Endothelial cell of umbilical vein (primary cell): ENCODE data around the gene PRR11. TPM values are rescaled to one million over a fixed set of nuclear protein-coding genes. Genes with fewer than 3 reads are reported as not detected.

Experiments used
- BruUV-seq: library from RNA; stranded (reverse); fragments of 400-500 nt; replicated peaks from 2 replicates; lab custom pipeline; 2021; lab: Mats Ljungman, UMichigan
- CTCF ChIA-PET: fragments of 300-600, 350-600 bp; sonication (Branson Sonifier 250); formaldehyde crosslinking; loops from one replicate; lab custom pipeline; 2021; ENCODE audit warnings: antibody characterized with exemption, inconsistent platforms; lab: Charles Lee
- POLR2A ChIA-PET: fragments of 300-600, 350-600 bp; sonication (Branson Sonifier 250); formaldehyde crosslinking; loops from one replicate; lab custom pipeline; 2021; ENCODE audit warnings: antibody characterized with exemption, inconsistent platforms; lab: Charles Lee
- DNase-seq: peaks from one replicate; pipeline ENCODE4 v3.0.0-alpha.2; 2011; ENCODE audit warnings: low read depth, low spot score
- FAIRE-seq: peaks from 2 replicates; lab custom pipeline; 2011; peaks lifted over from hg19 to GRCh38; lab: Jason Lieb, UNC
- H2AFZ ChIP-seq: 2 replicates; pipeline ENCODE4 v1.6.0; 2012; ENCODE audit warnings: low read depth, low read length, control low read depth, inconsistent platforms
- H3K27ac ChIP-seq: 2 replicates; pipeline ENCODE4 v1.5.1; 2011; ENCODE audit warnings: low read depth, mild to moderate bottlenecking, control low read depth, low read length, moderate library complexity; ENCODE audit not compliant: insufficient read depth
- H3K27me3 ChIP-seq, 2 experiments: 2 replicates each; pipeline versions ENCODE4 v1.6.0 to v1.6.1; 2011; ENCODE audit warnings: low read length in 2 of 2, mixed read lengths in 1 of 2; ENCODE audit not compliant: control insufficient read depth in 2 of 2, insufficient read depth in 2 of 2
- H3K36me3 ChIP-seq, 2 experiments: 2 replicates in 1 of 2; 3 replicates in 1 of 2; pipeline ENCODE4 v1.5.1; 2011; ENCODE audit warnings: low read length in 2 of 2, mild to moderate bottlenecking in 1 of 2, moderate library complexity in 1 of 2; ENCODE audit not compliant: control insufficient read depth in 2 of 2, insufficient read depth in 2 of 2; ENCODE audit errors: extremely low read depth in 1 of 2
- H3K4me1 ChIP-seq: 3 replicates; pipeline ENCODE4 v1.5.1; 2011; ENCODE audit warnings: mild to moderate bottlenecking, low read length; ENCODE audit not compliant: control insufficient read depth, insufficient read depth; ENCODE audit errors: extremely low read depth
- H3K4me2 ChIP-seq: 2 replicates; pipeline ENCODE4 v1.6.1; 2011; ENCODE audit warnings: low read length, control low read depth, mixed read lengths; ENCODE audit not compliant: insufficient read depth
- H3K4me3 ChIP-seq, 3 experiments: fragments of 200-600 bp in 1 of 3; sonication (generic), shearing (Covaris generic) in 1 of 3; replicated peaks in 1 of 3; 2 replicates each; pipeline ENCODE4 v1.5.1; 2011 to 2016; ENCODE audit warnings: control low read depth in 3 of 3, low read length in 3 of 3, mild to moderate bottlenecking in 2 of 3, inconsistent platforms in 1 of 3, low read depth in 1 of 3, moderate library complexity in 1 of 3; ENCODE audit not compliant: insufficient read depth in 1 of 3
- H3K79me2 ChIP-seq: 2 replicates; pipeline ENCODE4 v1.6.0; 2012; ENCODE audit warnings: low read length, inconsistent platforms; ENCODE audit not compliant: control insufficient read depth, insufficient read depth
- H3K9ac ChIP-seq: replicated peaks from 2 replicates; pipeline ENCODE3; 2011; ENCODE audit warnings: low read length, control low read depth; ENCODE audit not compliant: insufficient read depth; ENCODE audit errors: extremely low read depth
- H3K9me1 ChIP-seq: replicated peaks from 3 replicates; pipeline ENCODE4 v1.6.0; 2011; ENCODE audit warnings: mild to moderate bottlenecking, low read length; ENCODE audit not compliant: control insufficient read depth, insufficient read depth; ENCODE audit errors: extremely low read depth
- H3K9me3 ChIP-seq: replicated peaks from 2 replicates; pipeline ENCODE4 v1.5.1; 2012; ENCODE audit warnings: low read length, inconsistent platforms; ENCODE audit not compliant: control insufficient read depth, insufficient read depth
- H4K20me1 ChIP-seq: replicated peaks from 2 replicates; pipeline ENCODE3; 2011; ENCODE audit warnings: mild to moderate bottlenecking, low read length; ENCODE audit not compliant: control insufficient read depth, insufficient read depth; ENCODE audit errors: extremely low read depth
- EZH2 ChIP-seq: IDR thresholded peaks from 2 replicates; pipeline ENCODE4 v1.6.1; 2012; ENCODE audit warnings: borderline replicate concordance, low read depth, mild to moderate bottlenecking, moderate library complexity, low read length, inconsistent platforms; ENCODE audit not compliant: severe bottlenecking
- FOS ChIP-seq: IDR thresholded peaks from 2 replicates; pipeline ENCODE4 v1.6.1; 2011; ENCODE audit warnings: mild to moderate bottlenecking, low read length, moderate library complexity, borderline replicate concordance; ENCODE audit not compliant: insufficient read depth
- GATA2 ChIP-seq: IDR thresholded peaks from 2 replicates; pipeline ENCODE4 v1.7.0; 2011; ENCODE audit warnings: low read depth, mild to moderate bottlenecking, moderate library complexity, mixed read lengths, low read length; ENCODE audit not compliant: insufficient read length, insufficient read depth
- JUN ChIP-seq: IDR thresholded peaks from 2 replicates; pipeline ENCODE4 v1.6.1; 2011; ENCODE audit warnings: borderline replicate concordance, low read depth; ENCODE audit not compliant: insufficient read length, insufficient read depth
- MYC ChIP-seq: IDR thresholded peaks from one replicate; pipeline ENCODE4 v1.6.1; 2011; ENCODE audit warnings: mild to moderate bottlenecking, low read depth, low read length
- POLR2A ChIP-seq: IDR thresholded peaks from 2 replicates; pipeline ENCODE4 v1.6.1; 2012; ENCODE audit warnings: low read depth, mild to moderate bottlenecking, control low read depth, low read length
- POLR2AphosphoS5 ChIP-seq: IDR thresholded peaks from 2 replicates; pipeline ENCODE4 v1.6.1; 2012; ENCODE audit warnings: low read depth, mild to moderate bottlenecking, control low read depth, low read length, moderate library complexity; ENCODE audit not compliant: insufficient read depth
- dilution Hi-C: fragments of 300-500 bp; cut with MboI; formaldehyde crosslinking; loops from one replicate; pipeline ENCODE4 v1.15.0; 2019; ENCODE audit warnings: low sequenced_read_pairs; ENCODE audit not compliant: extremely low pct_ligation_motif_present
- intact Hi-C: fragments of 100-400 bp; cut with micrococcal nuclease; formaldehyde crosslinking; loops from one replicate; pipeline ENCODE4 v1.10.0; 2022
- polyA plus RNA-seq, 4 experiments: library from polyadenylated mRNA; depleted of rRNA in 3 of 4; stranded (reverse) in 3 of 4; unstranded in 1 of 4; fragments of >200 nt; gene quantifications; 2 replicates each; pipeline versions ENCODE4 v1.2.1 to v1.2.3, GENCODE V29; 2011 to 2012; ENCODE audit warnings: missing spikeins in 1 of 4
- total RNA-seq: library from RNA; stranded (reverse); gene quantifications from 2 replicates; pipeline ENCODE4 v1.2.3, GENCODE V29; 2021
- TF ChIP-seq, protein P1 (sequence below): IDR thresholded peaks from 2 replicates; pipeline ENCODE4 v1.6.1; 2011; ENCODE audit not compliant: insufficient read depth, insufficient read length
- TF ChIP-seq, protein P2 (sequence below), 2 donors: IDR thresholded peaks; 1 replicate in 1 of 2; 2 replicates in 1 of 2; pipeline ENCODE4 v1.5.1; 2011; ENCODE audit warnings: low read length in 2 of 2, mild to moderate bottlenecking in 2 of 2, moderate library complexity in 2 of 2, control low read depth in 1 of 2, inconsistent platforms in 1 of 2, low read depth in 1 of 2; ENCODE audit not compliant: insufficient read depth in 1 of 2; ENCODE audit errors: extremely low read depth in 1 of 2

The PRR11 gene
- total and polyA plus RNA-seq, 2 donors (not counting 3 experiments of a cell fraction or from before 2014, with no cell fraction given): 28.8 to 86.3 TPM

DNA sequence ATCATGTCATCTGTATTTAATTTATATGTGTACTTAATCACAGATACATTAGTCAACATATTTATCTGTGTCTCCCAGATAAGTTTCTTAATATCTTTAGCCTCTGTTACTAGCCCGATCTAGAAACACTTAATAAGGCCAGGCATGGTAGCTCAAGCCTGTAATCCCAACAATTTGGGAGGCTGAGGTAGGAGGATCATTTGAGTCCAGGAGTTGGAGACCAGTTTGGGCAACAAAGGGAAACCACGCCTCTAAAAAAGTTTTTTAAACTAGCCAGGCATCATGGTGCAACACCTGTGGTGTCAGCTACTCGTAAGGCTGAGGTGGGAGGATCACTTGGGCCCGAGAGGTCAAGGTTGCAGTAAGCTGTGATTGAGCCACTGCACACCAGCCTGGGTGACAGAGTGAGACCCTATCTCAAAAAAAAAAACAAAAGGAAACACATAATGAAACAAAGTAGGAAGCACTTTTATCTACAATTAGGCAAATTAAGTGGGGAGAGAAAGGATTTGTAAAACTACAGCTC, 9.9 kb upstream of the PRR11 start:
- Histone ChIP-seq H3K27me3 (no peaks in the 10 kb centered on the region), H3K79me2 (peaks cover 98% of the 10 kb centered on the region), H3K4me2 (no peak overlapping the region), H3K9me1 (no peaks in the 10 kb centered on the region), H3K4me3 (no peak overlapping the region), H3K27ac (no peak overlapping the region), H4K20me1 (peaks cover 2% of the 10 kb centered on the region), H3K9ac (no peak overlapping the region), H3K36me3 (no peaks in the 10 kb centered on the region), H2AFZ (no peak overlapping the region), H3K9me3 (no peaks in the 10 kb centered on the region), H3K4me1 (peaks cover 8% of the 10 kb centered on the region)
- CTCF ChIA-PET: interaction anchor here (1.1 to 1.9 kb wide), 3 partner anchors 8 to 10 kb away, joined by 3 to 8 read pairs (median 5); partner anchors contain the start of genes PRR11 and SKA2
- POLR2A ChIA-PET: no interaction called here
- BruUV-seq: no TSS peak
- intact Hi-C loops (no loop called here), dilution Hi-C loops (no loop called here)
- DNase-seq: no peak
- no peak for TF ChIP-seq POLR2AphosphoS5
- TF ChIP-seq JUN: no peak
- TF ChIP-seq, protein P1, sequence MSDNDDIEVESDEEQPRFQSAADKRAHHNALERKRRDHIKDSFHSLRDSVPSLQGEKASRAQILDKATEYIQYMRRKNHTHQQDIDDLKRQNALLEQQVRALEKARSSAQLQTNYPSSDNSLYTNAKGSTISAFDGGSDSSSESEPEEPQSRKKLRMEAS: no peak
- no peak for TF ChIP-seq GATA2
- no peak for TF ChIP-seq EZH2
- no peak for TF ChIP-seq MYC
- TF ChIP-seq FOS: no peak
- no peak for TF ChIP-seq POLR2A
- TF ChIP-seq, protein P2, sequence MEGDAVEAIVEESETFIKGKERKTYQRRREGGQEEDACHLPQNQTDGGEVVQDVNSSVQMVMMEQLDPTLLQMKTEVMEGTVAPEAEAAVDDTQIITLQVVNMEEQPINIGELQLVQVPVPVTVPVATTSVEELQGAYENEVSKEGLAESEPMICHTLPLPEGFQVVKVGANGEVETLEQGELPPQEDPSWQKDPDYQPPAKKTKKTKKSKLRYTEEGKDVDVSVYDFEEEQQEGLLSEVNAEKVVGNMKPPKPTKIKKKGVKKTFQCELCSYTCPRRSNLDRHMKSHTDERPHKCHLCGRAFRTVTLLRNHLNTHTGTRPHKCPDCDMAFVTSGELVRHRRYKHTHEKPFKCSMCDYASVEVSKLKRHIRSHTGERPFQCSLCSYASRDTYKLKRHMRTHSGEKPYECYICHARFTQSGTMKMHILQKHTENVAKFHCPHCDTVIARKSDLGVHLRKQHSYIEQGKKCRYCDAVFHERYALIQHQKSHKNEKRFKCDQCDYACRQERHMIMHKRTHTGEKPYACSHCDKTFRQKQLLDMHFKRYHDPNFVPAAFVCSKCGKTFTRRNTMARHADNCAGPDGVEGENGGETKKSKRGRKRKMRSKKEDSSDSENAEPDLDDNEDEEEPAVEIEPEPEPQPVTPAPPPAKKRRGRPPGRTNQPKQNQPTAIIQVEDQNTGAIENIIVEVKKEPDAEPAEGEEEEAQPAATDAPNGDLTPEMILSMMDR (IDR thresholded peaks at IDR 0.05; ENCODE audit: extremely low read depth in 1 of 2, insufficient read depth in 1 of 2, low read depth in 1 of 2, low read length in 2 of 2): no peak
- no peak for FAIRE-seq
